ENCODE results near the gene TTLL5. TPM values are rescaled to one million over a fixed set of nuclear protein-coding genes. Genes with fewer than 3 reads are reported as not detected.
A peak's percentile ranks its signal among the peaks of the same experiment; 100 is the strongest.

The TTLL5 gene
- total and polyA plus RNA-seq, 2 of the 4 experiments (the other 2 are of a cell fraction): 11.9 to 16.7 TPM

- no peak overlapping the region for H3K9ac ChIP-seq (ENCODE audit: low read depth, low read length)
- H3K9me1 ChIP-seq (ENCODE audit: insufficient read depth, low read length): no peaks in the 10 kb centered on the region
- no peak overlapping the region for H2BK5ac ChIP-seq (ENCODE audit: low read depth, low read length, poor library complexity, severe bottlenecking)
- ChIA-PET CTCF (interaction anchor here (0.5 to 4.2 kb wide), 15 partner anchors 9 to 454 kb away, joined by 3 to 63 read pairs (median 3); partner anchors contain the start of genes ERG28, IFT43, TGFB3 and TTLL5), POLR2A (ENCODE audit: unreplicated experiment) (no interaction called here)
- H3K18ac ChIP-seq (ENCODE audit: low read depth, low read length): no peak overlapping the region
- no peak overlapping the region for H2AK5ac ChIP-seq (ENCODE audit: low read depth, low read length)
- no peak overlapping the region; the same call in 1 of the 2 replicates for H3K4me2 ChIP-seq (ENCODE audit: low read depth, low read length)
- no peaks in the 10 kb centered on the region for H3K9me3 ChIP-seq (ENCODE audit: control insufficient read depth, insufficient read depth, low read length)
- peaks cover 26% of the 10 kb centered on the region for H4K20me1 ChIP-seq (ENCODE audit: insufficient read depth, low read length)
- no peak overlapping the region for H4K91ac ChIP-seq (ENCODE audit: insufficient read depth, low read depth, low read length)
- H3K27ac ChIP-seq (ENCODE audit: insufficient read depth, low read length): no peak overlapping the region
- H2BK120ac ChIP-seq (ENCODE audit: low read depth, low read length): no peak overlapping the region
- dilution Hi-C loops (cut with HindIII; ENCODE audit: low sequenced_read_pairs, unreplicated experiment): no loop called here
- H2AK9ac ChIP-seq (replicated peaks; ENCODE audit: low read depth, low read length, poor library complexity): no peak overlapping the region
- DNase-seq: peak; percentile 72
- H3K4ac ChIP-seq (ENCODE audit: low read depth, low read length): no peak overlapping the region
- no peaks in the 10 kb centered on the region for H3K36me3 ChIP-seq (ENCODE audit: control insufficient read depth, insufficient read depth, low read length)
- no TSS peak for BruUV-seq (replicated peaks)
- H4K5ac ChIP-seq (ENCODE audit: low read depth, low read length): no peak overlapping the region
- in situ Hi-C loops (cut with MboI; ENCODE audit: low sequenced_read_pairs): loop anchor here (5.0 to 25.0 kb wide), 3 partner anchors 271 to 926 kb away; partner anchors contain the start of gene TGFB3
- H3K4me1 ChIP-seq (ENCODE audit: control insufficient read depth, insufficient read depth, low read length): peaks cover 11% of the 10 kb centered on the region
- intact Hi-C loops (cut with micrococcal nuclease): loop anchor here (1.0 to 5.0 kb wide), 5 partner anchors 84 to 936 kb away; no protein-coding TSS in a partner anchor
- H3K79me1 ChIP-seq (ENCODE audit: low read depth in 1 of 2, low read length in 2 of 2): no peaks in the 10 kb centered on the region
- no peak overlapping the region for H3K4me3 ChIP-seq (ENCODE audit: insufficient read depth, low read depth, low read length)
- WGBS, 2 experiments (ENCODE audit: extremely low coverage in 2 of 2, insufficient read length in 1 of 2): no CpG with 5 or more reads among the region's 4 CpGs
- peak; percentile 70 for ATAC-seq (ENCODE audit: low read depth)
- H3K56ac ChIP-seq (ENCODE audit: extremely low read depth, insufficient read depth, low read length): no peak overlapping the region
- TF ChIP-seq CTCF (conservative IDR thresholded peaks at IDR 0.05; ENCODE audit: low read depth, low read length): peak; percentile 96
- TF ChIP-seq RAD21 (IDR thresholded peaks at IDR 0.05; ENCODE audit: low read length): peak; percentile 94
- 0 out of 2 replicates have a peak, but pooled peaks have one; percentile 33 for TF ChIP-seq MAZ (IDR thresholded peaks at IDR 0.05; ENCODE audit: borderline replicate concordance, low read depth, low read length)
- TF ChIP-seq POLR2A (IDR thresholded peaks at IDR 0.05; ENCODE audit: low read depth, low read length): 0 out of 2 replicates have a peak, but pooled peaks have one; percentile 42
- no peak for TF ChIP-seq CHD1 (IDR thresholded peaks at IDR 0.05; ENCODE audit: low read depth, low read length)
- TF ChIP-seq ELK1 (IDR thresholded peaks at IDR 0.05; ENCODE audit: borderline replicate concordance, low read depth, low read length): no peak
- TF ChIP-seq SMC3 (IDR thresholded peaks at IDR 0.05; ENCODE audit: low read depth, low read length): peak; percentile 99
- no peak overlapping the region for H2AFZ ChIP-seq (replicated peaks; ENCODE audit: low read length, poor library complexity)
- H2BK20ac ChIP-seq (ENCODE audit: low read depth, low read length): no peak overlapping the region
- H3K27me3 ChIP-seq (ENCODE audit: control insufficient read depth, insufficient read depth, low read length): peaks cover 2% of the 10 kb centered on the region; the same call in 1 of the 2 replicates
- H3K14ac ChIP-seq (replicated peaks; ENCODE audit: low read depth, low read length): no peak overlapping the region
- no peak overlapping the region for H2BK15ac ChIP-seq (ENCODE audit: low read depth, low read length)
- H4K8ac ChIP-seq (ENCODE audit: low read depth in 2 of 2, low read length in 2 of 2): no peak overlapping the region
- H3K23ac ChIP-seq (ENCODE audit: low read depth, low read length): no peak overlapping the region
These were observed 50.2 kb downstream of the TTLL5 start for GRCh38 chr14:75711105-75711795.
